ENCODE data around the gene TMED5. TPM values are rescaled to one million over a fixed set of nuclear protein-coding genes. Genes with fewer than 3 reads are reported as not detected.

Gene TMED5
- total RNA-seq, 1 experiment from 2014 or later = 32.6 TPM

DNA sequence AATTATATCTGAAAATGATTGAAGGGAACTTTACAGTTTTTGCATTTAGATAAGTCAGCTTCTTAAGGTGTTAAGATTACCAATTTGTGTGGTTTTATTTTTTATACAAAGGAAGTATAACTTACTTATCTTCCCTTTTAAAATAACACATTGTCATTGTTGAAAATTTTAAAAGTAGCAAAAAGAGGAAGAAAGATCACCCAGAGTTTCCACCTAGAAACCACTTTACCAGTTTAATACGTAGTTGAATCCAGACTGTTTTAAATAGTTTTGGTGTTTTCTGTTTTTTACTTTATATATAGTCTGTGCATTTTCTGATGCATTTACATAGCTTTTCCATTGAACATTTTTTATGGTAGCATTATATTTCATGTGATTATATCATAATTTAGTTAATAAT lies 6.5 kb upstream of the TMED5 start:
- no peak overlapping the region for H3K4me2 ChIP-seq (ENCODE audit: low read length)
- H3K9me3 ChIP-seq (ENCODE audit: control insufficient read depth in 1 of 2, insufficient read depth in 1 of 2, low read depth in 1 of 2, low read length in 2 of 2) = no peaks in the 10 kb centered on the region
- ATAC-seq (no peak), DNase-seq (ENCODE audit: low read depth, low spot score) (no peak)
- intact Hi-C loops (cut with micrococcal nuclease) = no loop called here
- H3K79me2 ChIP-seq (ENCODE audit: insufficient read depth, low read length) = peaks cover 22% of the 10 kb centered on the region
- peaks cover 0 to 7% of the 10 kb centered on the region in 2 experiments; a peak in 2 of 4 replicates for H3K4me1 ChIP-seq (ENCODE audit: control insufficient read depth in 1 of 2, insufficient read depth in 2 of 2, low read length in 2 of 2)
- no peaks in the 10 kb centered on the region; a peak in 1 of 4 replicates for H3K36me3 ChIP-seq (ENCODE audit: control insufficient read depth in 1 of 2, insufficient read depth in 2 of 2, low read length in 2 of 2)
- RAD21 ChIA-PET (ENCODE audit: low non-redundant PET in 1 of 2, low total read pairs in 2 of 2, uncharacterized antibody in 2 of 2, unreplicated experiment in 2 of 2) = no interaction called here
- H3K4me3 ChIP-seq (replicated peaks in 1 of 2; ENCODE audit: low read depth in 1 of 2, low read length in 2 of 2) = no peak overlapping the region
- no peak for TF ChIP-seq CEBPB (IDR thresholded peaks at IDR 0.05; ENCODE audit: low read depth)
- TF ChIP-seq, protein P1, sequence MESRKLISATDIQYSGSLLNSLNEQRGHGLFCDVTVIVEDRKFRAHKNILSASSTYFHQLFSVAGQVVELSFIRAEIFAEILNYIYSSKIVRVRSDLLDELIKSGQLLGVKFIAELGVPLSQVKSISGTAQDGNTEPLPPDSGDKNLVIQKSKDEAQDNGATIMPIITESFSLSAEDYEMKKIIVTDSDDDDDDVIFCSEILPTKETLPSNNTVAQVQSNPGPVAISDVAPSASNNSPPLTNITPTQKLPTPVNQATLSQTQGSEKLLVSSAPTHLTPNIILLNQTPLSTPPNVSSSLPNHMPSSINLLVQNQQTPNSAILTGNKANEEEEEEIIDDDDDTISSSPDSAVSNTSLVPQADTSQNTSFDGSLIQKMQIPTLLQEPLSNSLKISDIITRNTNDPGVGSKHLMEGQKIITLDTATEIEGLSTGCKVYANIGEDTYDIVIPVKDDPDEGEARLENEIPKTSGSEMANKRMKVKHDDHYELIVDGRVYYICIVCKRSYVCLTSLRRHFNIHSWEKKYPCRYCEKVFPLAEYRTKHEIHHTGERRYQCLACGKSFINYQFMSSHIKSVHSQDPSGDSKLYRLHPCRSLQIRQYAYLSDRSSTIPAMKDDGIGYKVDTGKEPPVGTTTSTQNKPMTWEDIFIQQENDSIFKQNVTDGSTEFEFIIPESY (IDR thresholded peaks at IDR 0.05; ENCODE audit: extremely low read depth, insufficient replicate concordance, low read length) = no peak
- TF ChIP-seq, protein P2, sequence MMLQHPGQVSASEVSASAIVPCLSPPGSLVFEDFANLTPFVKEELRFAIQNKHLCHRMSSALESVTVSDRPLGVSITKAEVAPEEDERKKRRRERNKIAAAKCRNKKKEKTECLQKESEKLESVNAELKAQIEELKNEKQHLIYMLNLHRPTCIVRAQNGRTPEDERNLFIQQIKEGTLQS (IDR thresholded peaks at IDR 0.05) = no peak
- TF ChIP-seq ZNF274 (IDR thresholded peaks at IDR 0.05; ENCODE audit: low read depth, low read length) = no peak
- no peak for TF ChIP-seq CBX3 (IDR thresholded peaks at IDR 0.05; ENCODE audit: low read depth)
- TF ChIP-seq ZFX (IDR thresholded peaks at IDR 0.05) = no peak
- TF ChIP-seq POLR2AphosphoS5 (IDR thresholded peaks at IDR 0.05; ENCODE audit: low read depth, low read length) = no peak
- TF ChIP-seq, protein P3, sequence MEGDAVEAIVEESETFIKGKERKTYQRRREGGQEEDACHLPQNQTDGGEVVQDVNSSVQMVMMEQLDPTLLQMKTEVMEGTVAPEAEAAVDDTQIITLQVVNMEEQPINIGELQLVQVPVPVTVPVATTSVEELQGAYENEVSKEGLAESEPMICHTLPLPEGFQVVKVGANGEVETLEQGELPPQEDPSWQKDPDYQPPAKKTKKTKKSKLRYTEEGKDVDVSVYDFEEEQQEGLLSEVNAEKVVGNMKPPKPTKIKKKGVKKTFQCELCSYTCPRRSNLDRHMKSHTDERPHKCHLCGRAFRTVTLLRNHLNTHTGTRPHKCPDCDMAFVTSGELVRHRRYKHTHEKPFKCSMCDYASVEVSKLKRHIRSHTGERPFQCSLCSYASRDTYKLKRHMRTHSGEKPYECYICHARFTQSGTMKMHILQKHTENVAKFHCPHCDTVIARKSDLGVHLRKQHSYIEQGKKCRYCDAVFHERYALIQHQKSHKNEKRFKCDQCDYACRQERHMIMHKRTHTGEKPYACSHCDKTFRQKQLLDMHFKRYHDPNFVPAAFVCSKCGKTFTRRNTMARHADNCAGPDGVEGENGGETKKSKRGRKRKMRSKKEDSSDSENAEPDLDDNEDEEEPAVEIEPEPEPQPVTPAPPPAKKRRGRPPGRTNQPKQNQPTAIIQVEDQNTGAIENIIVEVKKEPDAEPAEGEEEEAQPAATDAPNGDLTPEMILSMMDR (IDR thresholded peaks at IDR 0.05 in 2 of 3, conservative IDR thresholded peaks at IDR 0.05 in 1 of 3; ENCODE audit: borderline replicate concordance in 1 of 3, insufficient read depth in 1 of 3, low read depth in 2 of 3, low read length in 2 of 3) = no peak
- no peak for TF ChIP-seq EZH2 (IDR thresholded peaks at IDR 0.05)
- TF ChIP-seq, protein P4, sequence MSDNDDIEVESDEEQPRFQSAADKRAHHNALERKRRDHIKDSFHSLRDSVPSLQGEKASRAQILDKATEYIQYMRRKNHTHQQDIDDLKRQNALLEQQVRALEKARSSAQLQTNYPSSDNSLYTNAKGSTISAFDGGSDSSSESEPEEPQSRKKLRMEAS (IDR thresholded peaks at IDR 0.05) = no peak
- TF ChIP-seq POLR2A (IDR thresholded peaks at IDR 0.05; ENCODE audit: borderline replicate concordance, extremely low read depth, insufficient read depth, insufficient read length) = no peak
- TF ChIP-seq, protein P5, sequence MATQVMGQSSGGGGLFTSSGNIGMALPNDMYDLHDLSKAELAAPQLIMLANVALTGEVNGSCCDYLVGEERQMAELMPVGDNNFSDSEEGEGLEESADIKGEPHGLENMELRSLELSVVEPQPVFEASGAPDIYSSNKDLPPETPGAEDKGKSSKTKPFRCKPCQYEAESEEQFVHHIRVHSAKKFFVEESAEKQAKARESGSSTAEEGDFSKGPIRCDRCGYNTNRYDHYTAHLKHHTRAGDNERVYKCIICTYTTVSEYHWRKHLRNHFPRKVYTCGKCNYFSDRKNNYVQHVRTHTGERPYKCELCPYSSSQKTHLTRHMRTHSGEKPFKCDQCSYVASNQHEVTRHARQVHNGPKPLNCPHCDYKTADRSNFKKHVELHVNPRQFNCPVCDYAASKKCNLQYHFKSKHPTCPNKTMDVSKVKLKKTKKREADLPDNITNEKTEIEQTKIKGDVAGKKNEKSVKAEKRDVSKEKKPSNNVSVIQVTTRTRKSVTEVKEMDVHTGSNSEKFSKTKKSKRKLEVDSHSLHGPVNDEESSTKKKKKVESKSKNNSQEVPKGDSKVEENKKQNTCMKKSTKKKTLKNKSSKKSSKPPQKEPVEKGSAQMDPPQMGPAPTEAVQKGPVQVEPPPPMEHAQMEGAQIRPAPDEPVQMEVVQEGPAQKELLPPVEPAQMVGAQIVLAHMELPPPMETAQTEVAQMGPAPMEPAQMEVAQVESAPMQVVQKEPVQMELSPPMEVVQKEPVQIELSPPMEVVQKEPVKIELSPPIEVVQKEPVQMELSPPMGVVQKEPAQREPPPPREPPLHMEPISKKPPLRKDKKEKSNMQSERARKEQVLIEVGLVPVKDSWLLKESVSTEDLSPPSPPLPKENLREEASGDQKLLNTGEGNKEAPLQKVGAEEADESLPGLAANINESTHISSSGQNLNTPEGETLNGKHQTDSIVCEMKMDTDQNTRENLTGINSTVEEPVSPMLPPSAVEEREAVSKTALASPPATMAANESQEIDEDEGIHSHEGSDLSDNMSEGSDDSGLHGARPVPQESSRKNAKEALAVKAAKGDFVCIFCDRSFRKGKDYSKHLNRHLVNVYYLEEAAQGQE (IDR thresholded peaks at IDR 0.05; ENCODE audit: low read depth) = no peak
- TF ChIP-seq EZH2phosphoT487 (IDR thresholded peaks at IDR 0.05; ENCODE audit: borderline replicate concordance) = no peak
- no peak for TF ChIP-seq JUND (IDR thresholded peaks at IDR 0.05)
- TF ChIP-seq FOSL1 (IDR thresholded peaks at IDR 0.05; ENCODE audit: low read depth) = no peak
- no peak for TF ChIP-seq SRF (IDR thresholded peaks at IDR 0.05; ENCODE audit: low read depth)
- TF ChIP-seq EGR1 (IDR thresholded peaks at IDR 0.05; ENCODE audit: low read depth) = no peak
- TF ChIP-seq RAD21 (IDR thresholded peaks at IDR 0.05; ENCODE audit: low read depth) = no peak
- no peak for TF ChIP-seq YY1 (IDR thresholded peaks at IDR 0.05; ENCODE audit: extremely low read depth, insufficient replicate concordance, low read depth, low read length)
- TF ChIP-seq ELF1 (IDR thresholded peaks at IDR 0.05; ENCODE audit: borderline replicate concordance, low read depth) = no peak
- POLR2A ChIA-PET = no interaction called here
- no peaks in the 10 kb centered on the region for H3K9me2 ChIP-seq (ENCODE audit: insufficient read depth)
- no peak overlapping the region for H3K27ac ChIP-seq (ENCODE audit: low read depth, low read length)
- CTCF ChIA-PET = no interaction called here
- no peak overlapping the region for H2AFZ ChIP-seq (ENCODE audit: low read depth, low read length, poor library complexity, severe bottlenecking)
- no peak overlapping the region for H3K9ac ChIP-seq (ENCODE audit: low read length)
- no TSS peak for BruUV-seq (replicated peaks)
- no peaks in the 10 kb centered on the region for H3K27me3 ChIP-seq (ENCODE audit: insufficient read depth, low read length)
- H4K20me1 ChIP-seq (ENCODE audit: insufficient read depth) = 0 out of 2 replicates have a peak, but pooled peaks cover 3% of the 10 kb centered on the region

Measured in HCT116 (cell line).